ENCODE measurements around the gene VPS26C.

Gene VPS26C

DNA sequence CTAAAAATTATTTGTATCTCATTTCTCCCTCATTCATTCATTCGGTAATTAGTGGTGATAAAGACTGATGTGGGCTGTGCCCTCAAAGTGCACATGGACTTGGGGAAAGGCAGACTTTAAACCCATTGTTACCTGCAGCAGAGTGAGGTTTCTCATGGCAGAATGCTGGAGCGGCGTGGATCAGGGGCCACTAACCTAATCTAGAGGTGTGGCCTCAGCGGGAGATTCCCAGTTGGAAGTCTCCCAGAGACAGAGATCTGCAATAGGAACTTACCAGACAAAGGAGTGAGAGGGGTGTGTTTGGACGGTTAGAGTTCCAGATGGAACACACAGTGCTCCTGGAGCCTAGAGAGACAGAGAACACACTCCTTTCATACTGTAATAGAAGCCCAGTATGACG is 73.5 kb downstream of the VPS26C start:
- Histone ChIP-seq H3K4me1 (ENCODE audit: insufficient read depth, poor library complexity, severe bottlenecking) (peaks cover 4% of the 10 kb centered on the region), H3K36me3 (ENCODE audit: low read depth) (peaks cover 78% of the 10 kb centered on the region), H3K27ac (ENCODE audit: poor library complexity, severe bottlenecking) (no peak overlapping the region), H3K9me3 (ENCODE audit: severe bottlenecking) (no peaks in the 10 kb centered on the region), H3K4me3 (ENCODE audit: severe bottlenecking) (no peak overlapping the region), H3K27me3 (ENCODE audit: insufficient read depth, poor library complexity, severe bottlenecking) (no peaks in the 10 kb centered on the region)
- TF ChIP-seq, protein P1, sequence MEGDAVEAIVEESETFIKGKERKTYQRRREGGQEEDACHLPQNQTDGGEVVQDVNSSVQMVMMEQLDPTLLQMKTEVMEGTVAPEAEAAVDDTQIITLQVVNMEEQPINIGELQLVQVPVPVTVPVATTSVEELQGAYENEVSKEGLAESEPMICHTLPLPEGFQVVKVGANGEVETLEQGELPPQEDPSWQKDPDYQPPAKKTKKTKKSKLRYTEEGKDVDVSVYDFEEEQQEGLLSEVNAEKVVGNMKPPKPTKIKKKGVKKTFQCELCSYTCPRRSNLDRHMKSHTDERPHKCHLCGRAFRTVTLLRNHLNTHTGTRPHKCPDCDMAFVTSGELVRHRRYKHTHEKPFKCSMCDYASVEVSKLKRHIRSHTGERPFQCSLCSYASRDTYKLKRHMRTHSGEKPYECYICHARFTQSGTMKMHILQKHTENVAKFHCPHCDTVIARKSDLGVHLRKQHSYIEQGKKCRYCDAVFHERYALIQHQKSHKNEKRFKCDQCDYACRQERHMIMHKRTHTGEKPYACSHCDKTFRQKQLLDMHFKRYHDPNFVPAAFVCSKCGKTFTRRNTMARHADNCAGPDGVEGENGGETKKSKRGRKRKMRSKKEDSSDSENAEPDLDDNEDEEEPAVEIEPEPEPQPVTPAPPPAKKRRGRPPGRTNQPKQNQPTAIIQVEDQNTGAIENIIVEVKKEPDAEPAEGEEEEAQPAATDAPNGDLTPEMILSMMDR (IDR thresholded peaks at IDR 0.05; ENCODE audit: poor library complexity, severe bottlenecking), result no peak
- DNase-seq (ENCODE audit: low spot score) (no peak), ATAC-seq (ENCODE audit: low read depth) (no peak)

DNA sequence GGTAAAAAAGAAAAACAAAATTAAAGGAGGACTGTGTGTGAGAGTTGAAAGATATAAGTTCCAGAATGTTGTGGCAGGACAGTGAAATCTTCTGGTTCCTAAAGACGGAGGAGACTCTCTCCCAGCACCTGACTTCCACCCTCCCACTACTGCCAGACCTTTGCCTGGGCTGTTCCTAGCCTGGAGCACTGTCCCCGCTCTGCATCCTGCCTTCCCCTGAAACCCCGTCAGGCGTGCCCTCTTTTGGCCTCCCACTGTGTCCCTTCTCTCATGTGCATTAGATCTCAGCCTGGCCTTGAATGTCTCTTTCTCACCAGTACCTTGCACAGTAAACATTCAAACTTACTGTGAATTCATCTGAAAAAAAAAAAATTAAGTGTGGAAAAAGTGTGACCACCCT is 74.1 kb downstream of the VPS26C start:
- DNase-seq (ENCODE audit: low spot score) (no peak), ATAC-seq (ENCODE audit: low read depth) (no peak)
- Histone ChIP-seq H3K27me3 (ENCODE audit: insufficient read depth, poor library complexity, severe bottlenecking) (no peaks in the 10 kb centered on the region), H3K36me3 (ENCODE audit: low read depth) (peaks cover 78% of the 10 kb centered on the region), H3K4me3 (ENCODE audit: severe bottlenecking) (no peak overlapping the region), H3K4me1 (ENCODE audit: insufficient read depth, poor library complexity, severe bottlenecking) (no peaks in the 10 kb centered on the region), H3K9me3 (ENCODE audit: severe bottlenecking) (no peaks in the 10 kb centered on the region), H3K27ac (ENCODE audit: poor library complexity, severe bottlenecking) (no peak overlapping the region)
- TF ChIP-seq, protein P1 (IDR thresholded peaks at IDR 0.05; ENCODE audit: poor library complexity, severe bottlenecking), result no peak

DNA sequence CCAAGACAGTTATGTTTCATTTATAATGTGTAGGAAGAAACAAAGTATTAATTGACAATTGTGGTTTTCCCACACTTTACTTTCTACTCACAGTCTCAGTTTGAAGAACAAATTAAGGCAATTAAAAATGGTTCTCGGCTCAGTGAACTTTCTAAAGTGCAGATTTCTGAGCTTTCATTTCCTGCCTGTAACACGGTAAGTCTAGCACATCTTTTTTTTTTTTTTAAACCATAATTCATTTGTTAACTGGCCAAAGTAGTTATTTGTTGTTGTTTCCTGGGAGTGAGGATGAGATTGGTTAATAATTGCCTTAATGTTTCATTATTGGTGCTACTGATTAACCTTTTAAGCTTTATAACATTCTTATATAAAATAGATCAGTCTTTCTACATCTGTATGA is 75.1 kb downstream of the VPS26C start:
- Histone ChIP-seq H3K27me3 (ENCODE audit: insufficient read depth, poor library complexity, severe bottlenecking) (no peaks in the 10 kb centered on the region), H3K9me3 (ENCODE audit: severe bottlenecking) (no peaks in the 10 kb centered on the region), H3K27ac (ENCODE audit: poor library complexity, severe bottlenecking) (no peak overlapping the region), H3K4me3 (ENCODE audit: severe bottlenecking) (no peak overlapping the region), H3K4me1 (ENCODE audit: insufficient read depth, poor library complexity, severe bottlenecking) (no peaks in the 10 kb centered on the region), H3K36me3 (ENCODE audit: low read depth) (peaks cover 80% of the 10 kb centered on the region)
- ATAC-seq (ENCODE audit: low read depth), result no peak
- no peak for DNase-seq (ENCODE audit: low spot score)
- TF ChIP-seq, protein P1 (IDR thresholded peaks at IDR 0.05; ENCODE audit: poor library complexity, severe bottlenecking), result no peak

DNA sequence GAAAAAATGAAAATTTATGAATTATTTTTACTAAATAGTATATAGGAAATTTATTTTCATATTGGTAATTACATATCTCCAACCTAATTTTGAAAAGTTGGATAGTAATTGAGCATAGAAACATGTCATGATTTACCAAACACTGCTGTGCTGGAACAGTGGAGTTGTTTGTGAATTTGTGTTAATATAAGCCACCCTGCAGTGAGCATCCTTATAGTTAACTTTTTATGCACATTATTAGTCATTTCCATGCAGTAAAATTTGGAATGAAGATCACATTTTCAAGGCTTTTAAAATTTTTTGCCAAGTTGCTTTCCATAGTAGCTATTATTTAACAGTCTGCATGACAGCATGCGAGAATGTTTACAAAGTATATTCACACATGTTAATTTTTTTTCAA is 78.3 kb downstream of the VPS26C start:
- Histone ChIP-seq H3K27me3 (ENCODE audit: insufficient read depth, poor library complexity, severe bottlenecking) (no peaks in the 10 kb centered on the region), H3K27ac (ENCODE audit: poor library complexity, severe bottlenecking) (no peak overlapping the region), H3K4me1 (ENCODE audit: insufficient read depth, poor library complexity, severe bottlenecking) (no peaks in the 10 kb centered on the region), H3K36me3 (ENCODE audit: low read depth) (peaks cover 83% of the 10 kb centered on the region), H3K9me3 (ENCODE audit: severe bottlenecking) (no peaks in the 10 kb centered on the region), H3K4me3 (ENCODE audit: severe bottlenecking) (no peak overlapping the region)
- ATAC-seq (ENCODE audit: low read depth) (no peak), DNase-seq (ENCODE audit: low spot score) (no peak)
- TF ChIP-seq, protein P1 (IDR thresholded peaks at IDR 0.05; ENCODE audit: poor library complexity, severe bottlenecking), result no peak

DNA sequence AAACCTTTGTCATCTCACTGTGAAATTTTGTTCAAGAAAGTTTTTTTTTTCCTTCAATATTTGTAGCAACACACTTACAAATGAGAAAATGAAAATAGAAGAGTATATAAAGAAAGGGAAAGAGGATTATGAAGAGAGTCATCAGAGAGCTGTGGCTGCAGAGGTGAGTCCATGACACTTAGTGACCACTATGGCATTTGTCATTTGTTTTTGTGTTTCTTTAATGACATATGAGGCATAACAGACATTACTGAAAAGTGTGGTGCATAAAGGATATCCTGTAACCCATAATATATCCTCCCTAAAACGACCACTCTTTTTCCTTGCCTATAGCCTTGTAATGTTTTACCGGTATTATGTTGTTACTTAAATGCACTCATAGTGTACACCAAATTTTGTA is 80.2 kb downstream of the VPS26C start:
- Histone ChIP-seq H3K9me3 (ENCODE audit: severe bottlenecking) (no peaks in the 10 kb centered on the region), H3K27me3 (ENCODE audit: insufficient read depth, poor library complexity, severe bottlenecking) (no peaks in the 10 kb centered on the region), H3K27ac (ENCODE audit: poor library complexity, severe bottlenecking) (no peak overlapping the region), H3K4me1 (ENCODE audit: insufficient read depth, poor library complexity, severe bottlenecking) (no peaks in the 10 kb centered on the region), H3K4me3 (ENCODE audit: severe bottlenecking) (no peak overlapping the region), H3K36me3 (ENCODE audit: low read depth) (peaks cover 89% of the 10 kb centered on the region)
- TF ChIP-seq, protein P1 (IDR thresholded peaks at IDR 0.05; ENCODE audit: poor library complexity, severe bottlenecking), result no peak
- no peak for DNase-seq (ENCODE audit: low spot score)
- ATAC-seq (ENCODE audit: low read depth), result no peak

Measured in RWPE2 (cell line).